Mesothelial cell of epicardium (in vitro differentiated cells): Measurements from ENCODE around the gene CD4. TPM values are rescaled to one million over a fixed set of nuclear protein-coding genes. Genes with fewer than 3 reads are reported as not detected.
"Not testable (repeated sequence)": the region's sequence is repeated elsewhere in the genome, so short reads cannot be mapped to it uniquely, and the experiment has no call there.

Experiments
- DNase-seq, 2 experiments: peaks; one replicate each; pipeline ENCODE4 v3.0.0; 2021; ENCODE audit warnings: low spot score in 2 of 2; ENCODE audit not compliant: unreplicated experiment in 2 of 2
- H3K27ac Mint-ChIP-seq: 2 replicates; pipeline ENCODE4 v1.8.0; 2021; ENCODE audit warnings: mixed read lengths
- H3K27me3 Mint-ChIP-seq: 2 replicates; pipeline ENCODE4 v1.8.0; 2021; ENCODE audit warnings: low read depth, mixed read lengths
- H3K36me3 Mint-ChIP-seq: 2 replicates; pipeline ENCODE4 v1.8.0; 2021; ENCODE audit warnings: mixed read lengths
- H3K4me1 Mint-ChIP-seq: 2 replicates; pipeline ENCODE4 v1.8.0; 2021; ENCODE audit warnings: mixed read lengths
- H3K4me3 Mint-ChIP-seq: 2 replicates; pipeline ENCODE4 v1.8.0; 2021; ENCODE audit warnings: mild to moderate bottlenecking, moderate library complexity, mixed read lengths
- H3K9me3 Mint-ChIP-seq: 2 replicates; pipeline ENCODE4 v1.8.0; 2021; ENCODE audit warnings: mixed read lengths
- total RNA-seq: library from RNA; stranded (reverse); gene quantifications from 3 replicates; pipeline ENCODE4 v1.2.1, GENCODE V29; 2021
- TF ChIP-seq, protein P1 (sequence below): fragments of 200-600 bp; sonication (generic); IDR thresholded peaks from one replicate; pipeline ENCODE4 v1.5.0; 2021; ENCODE audit warnings: antibody characterized with exemption; ENCODE audit not compliant: unreplicated experiment

Gene CD4
- total RNA-seq, 1 donor from 2014 or later = 3.8 TPM

- TF ChIP-seq, protein P1, sequence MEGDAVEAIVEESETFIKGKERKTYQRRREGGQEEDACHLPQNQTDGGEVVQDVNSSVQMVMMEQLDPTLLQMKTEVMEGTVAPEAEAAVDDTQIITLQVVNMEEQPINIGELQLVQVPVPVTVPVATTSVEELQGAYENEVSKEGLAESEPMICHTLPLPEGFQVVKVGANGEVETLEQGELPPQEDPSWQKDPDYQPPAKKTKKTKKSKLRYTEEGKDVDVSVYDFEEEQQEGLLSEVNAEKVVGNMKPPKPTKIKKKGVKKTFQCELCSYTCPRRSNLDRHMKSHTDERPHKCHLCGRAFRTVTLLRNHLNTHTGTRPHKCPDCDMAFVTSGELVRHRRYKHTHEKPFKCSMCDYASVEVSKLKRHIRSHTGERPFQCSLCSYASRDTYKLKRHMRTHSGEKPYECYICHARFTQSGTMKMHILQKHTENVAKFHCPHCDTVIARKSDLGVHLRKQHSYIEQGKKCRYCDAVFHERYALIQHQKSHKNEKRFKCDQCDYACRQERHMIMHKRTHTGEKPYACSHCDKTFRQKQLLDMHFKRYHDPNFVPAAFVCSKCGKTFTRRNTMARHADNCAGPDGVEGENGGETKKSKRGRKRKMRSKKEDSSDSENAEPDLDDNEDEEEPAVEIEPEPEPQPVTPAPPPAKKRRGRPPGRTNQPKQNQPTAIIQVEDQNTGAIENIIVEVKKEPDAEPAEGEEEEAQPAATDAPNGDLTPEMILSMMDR = no peak
- no peaks in the 10 kb centered on the region for H3K27me3 Mint-ChIP-seq
- H3K9me3 Mint-ChIP-seq = no peaks in the 10 kb centered on the region
- no peak overlapping the region for H3K4me3 Mint-ChIP-seq
- DNase-seq = no peak
- peaks cover 36% of the 10 kb centered on the region for H3K36me3 Mint-ChIP-seq
- peaks cover 10% of the 10 kb centered on the region for H3K4me1 Mint-ChIP-seq
- no peak overlapping the region for H3K27ac Mint-ChIP-seq
Measured at GRCh38 chr12:6863586-6864321, 74.4 kb downstream of the CD4 start.

GRCh38 chr12:6865307-6865706 lies 76.0 kb downstream of the CD4 start:
- H3K9me3 Mint-ChIP-seq, H3K27me3 Mint-ChIP-seq, DNase-seq, H3K27ac Mint-ChIP-seq: not testable (repeated sequence)
- Mint-ChIP-seq H3K4me1 (peaks cover 20% of the 10 kb centered on the region), H3K4me3 (peak overlapping the region; percentile 13), H3K36me3 (peaks cover 39% of the 10 kb centered on the region)

- H3K4me1 Mint-ChIP-seq = peaks cover 24% of the 10 kb centered on the region
- H3K9me3 Mint-ChIP-seq = no peaks in the 10 kb centered on the region
- no peaks in the 10 kb centered on the region for H3K27me3 Mint-ChIP-seq
- no peak for DNase-seq
- peaks cover 35% of the 10 kb centered on the region for H3K36me3 Mint-ChIP-seq
- H3K4me3 Mint-ChIP-seq = peak overlapping the region; percentile 92
- TF ChIP-seq, protein P1 = no peak
- no peak overlapping the region for H3K27ac Mint-ChIP-seq
Measured at GRCh38 chr12:6866163-6866919, 77.0 kb downstream of the CD4 start.

- peak in 1 of 2 experiments; percentile 47 for DNase-seq
- peaks cover 34% of the 10 kb centered on the region for H3K36me3 Mint-ChIP-seq
Measured at GRCh38 chr12:6866920-6867412, 77.6 kb downstream of the CD4 start.

GRCh38 chr12:6867413-6868210 lies 78.3 kb downstream of the CD4 start, which contains the start of gene TPI1:
Gene TPI1 (plus strand): TSS chr12:6867531. CDS start chr12:6867567, 36 bp downstream.
- Mint-ChIP-seq H3K36me3 (peaks cover 30% of the 10 kb centered on the region), H3K9me3 (no peaks in the 10 kb centered on the region), H3K4me1 (peaks cover 34% of the 10 kb centered on the region), H3K27me3 (no peaks in the 10 kb centered on the region), H3K27ac (peak within 1 kb of the TSS; percentile 90), H3K4me3 (peak within 1 kb of the TSS; percentile 93)
- TF ChIP-seq, protein P1 = no peak
- DNase-seq = peak; percentile 69 to 81

More at GRCh38 chr12:6866920-6867412, 77.6 kb downstream of the CD4 start:
- Mint-ChIP-seq H3K9me3 (no peaks in the 10 kb centered on the region), H3K27me3 (no peaks in the 10 kb centered on the region), H3K4me3 (peak overlapping the region; percentile 92), H3K27ac (peak overlapping the region; percentile 25), H3K4me1 (peaks cover 29% of the 10 kb centered on the region)
- TF ChIP-seq, protein P1 = no peak
